D341Med (cell line): ENCODE data around the gene PRR16.
"Not testable (repeated sequence)": the region's sequence is repeated elsewhere in the genome, so short reads cannot be mapped to it uniquely, and the experiment has no call there.

Experiments
- DNase-seq: peaks from one replicate; pipeline ENCODE4 v3.0.0; 2012; ENCODE audit warnings: low spot score

The PRR16 gene

GRCh38 chr5:120655828-120656435 is 191.8 kb downstream of the PRR16 start:
- DNase-seq: peak; percentile 49

DNA sequence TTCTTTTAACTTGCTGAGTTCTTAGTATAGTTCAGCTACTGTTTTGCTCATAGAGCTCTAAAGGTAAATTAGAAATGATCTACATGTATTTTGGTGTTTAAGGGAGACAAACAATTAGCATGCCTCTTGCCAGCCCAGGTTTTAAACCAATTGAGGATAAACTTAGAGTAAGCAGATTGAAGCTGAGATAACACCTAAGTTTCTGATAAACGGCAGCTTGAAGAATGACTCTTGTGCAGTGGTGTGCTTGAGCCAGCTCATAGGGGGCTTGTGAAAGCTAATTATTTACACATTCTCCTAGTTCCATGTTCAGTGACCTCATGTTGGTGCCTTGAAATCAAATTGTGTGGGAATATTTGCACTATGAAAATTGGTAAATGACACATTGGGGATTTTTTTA is 193.0 kb downstream of the PRR16 start:
- DNase-seq: no peak

DNA sequence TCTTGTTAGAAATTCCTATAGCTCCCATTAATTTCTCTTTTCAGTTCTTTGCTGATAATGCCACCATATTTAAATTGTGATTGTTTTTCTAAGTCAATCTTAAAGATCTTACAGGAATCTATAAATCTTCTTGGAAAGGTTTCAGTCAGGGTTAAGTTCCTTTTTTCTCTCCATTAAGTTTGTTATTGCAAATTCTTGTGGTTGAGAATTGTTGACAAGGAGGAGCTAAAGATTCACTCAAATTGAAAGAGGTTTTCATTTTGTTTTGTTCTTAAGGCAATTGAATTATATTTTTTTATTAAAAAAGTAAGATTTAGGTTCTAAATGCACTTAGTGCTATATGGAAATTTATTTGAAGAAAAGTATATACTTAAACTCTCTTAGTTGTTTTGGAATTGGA is 213.4 kb downstream of the PRR16 start:
- no peak for DNase-seq

- no peak for DNase-seq
These were observed 214.2 kb downstream of the PRR16 start for GRCh38 chr5:120678279-120678678.

- no peak for DNase-seq
These were observed 218.8 kb downstream of the PRR16 start for GRCh38 chr5:120682851-120683250.

- DNase-seq: no peak
These were observed 219.5 kb downstream of the PRR16 start for GRCh38 chr5:120683580-120683979.

DNA sequence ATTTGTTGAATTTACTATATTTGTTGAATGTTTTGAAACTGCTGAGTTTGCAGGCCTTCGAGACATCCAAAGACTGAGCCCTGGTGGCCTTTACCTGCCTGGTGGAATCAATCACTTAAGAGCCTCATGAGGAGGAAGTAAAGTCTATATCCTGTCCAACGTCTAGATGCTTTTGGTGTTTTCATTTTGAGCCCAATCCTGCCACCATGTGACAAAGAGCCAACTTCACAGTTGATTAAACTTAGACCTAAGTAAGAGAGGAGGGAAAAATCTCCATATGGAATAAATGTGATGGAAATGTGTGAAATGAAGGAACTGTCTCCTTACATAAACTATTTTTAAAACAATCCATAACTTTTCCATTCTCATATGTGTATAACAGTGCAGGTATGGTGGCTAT is 220.1 kb downstream of the PRR16 start:
- DNase-seq: no peak

GRCh38 chr5:120684749-120685415 is 220.8 kb downstream of the PRR16 start:
- DNase-seq: peak; percentile 38

GRCh38 chr5:120690621-120691407 is 226.7 kb downstream of the PRR16 start:
- DNase-seq: no peak

DNA sequence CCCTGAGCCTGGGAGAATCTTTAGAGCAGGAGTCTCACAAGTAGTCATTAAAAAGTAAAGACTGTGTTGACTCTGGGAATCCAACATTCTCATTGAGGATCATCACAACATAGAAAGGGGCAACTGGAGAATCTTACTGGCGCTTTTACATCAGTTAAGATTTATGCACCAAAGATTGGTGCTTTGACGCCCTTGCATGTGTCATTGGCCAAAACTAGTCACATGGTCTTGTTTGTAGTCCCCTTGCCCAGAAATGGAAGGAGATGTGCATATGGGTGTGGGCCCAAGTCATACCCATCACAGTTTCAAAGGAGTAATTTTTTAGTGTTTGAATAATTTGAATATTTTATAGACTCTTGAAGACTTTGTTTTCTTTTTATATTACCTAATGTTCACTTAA is 228.2 kb downstream of the PRR16 start:
- no peak for DNase-seq

GRCh38 chr5:120695368-120695880 is 231.3 kb downstream of the PRR16 start:
- no peak for DNase-seq

GRCh38 chr5:120697147-120697546 is 233.0 kb downstream of the PRR16 start:
- no peak for DNase-seq

- not testable (repeated sequence) for DNase-seq
These were observed 233.7 kb downstream of the PRR16 start for GRCh38 chr5:120697670-120698327.

- not testable (repeated sequence) for DNase-seq
These were observed 236.6 kb downstream of the PRR16 start for GRCh38 chr5:120700653-120701052.

- DNase-seq: not testable (repeated sequence)
These were observed 238.9 kb downstream of the PRR16 start for GRCh38 chr5:120702817-120703538.

- no peak for DNase-seq
These were observed 240.0 kb downstream of the PRR16 start for GRCh38 chr5:120703918-120704587.

DNA sequence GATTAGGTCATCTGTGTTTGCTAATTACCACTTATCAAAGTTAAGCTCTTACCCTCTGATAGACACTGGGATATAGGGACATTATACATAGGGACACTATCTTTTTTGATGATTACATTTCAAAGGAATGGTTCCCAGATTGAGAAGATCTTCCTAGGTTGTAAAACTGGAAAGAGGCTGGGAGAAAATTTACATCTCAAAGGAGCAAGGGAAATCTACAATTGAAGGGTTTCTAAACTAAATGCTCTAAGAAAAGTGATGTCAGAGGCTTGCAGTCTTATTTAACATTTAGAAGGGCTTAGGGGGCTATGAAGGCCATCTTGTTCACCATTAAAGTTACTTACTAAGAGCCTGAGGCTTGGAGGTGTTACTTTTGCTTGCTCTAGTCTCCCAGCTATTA is 242.8 kb downstream of the PRR16 start:
- no peak for DNase-seq

DNA sequence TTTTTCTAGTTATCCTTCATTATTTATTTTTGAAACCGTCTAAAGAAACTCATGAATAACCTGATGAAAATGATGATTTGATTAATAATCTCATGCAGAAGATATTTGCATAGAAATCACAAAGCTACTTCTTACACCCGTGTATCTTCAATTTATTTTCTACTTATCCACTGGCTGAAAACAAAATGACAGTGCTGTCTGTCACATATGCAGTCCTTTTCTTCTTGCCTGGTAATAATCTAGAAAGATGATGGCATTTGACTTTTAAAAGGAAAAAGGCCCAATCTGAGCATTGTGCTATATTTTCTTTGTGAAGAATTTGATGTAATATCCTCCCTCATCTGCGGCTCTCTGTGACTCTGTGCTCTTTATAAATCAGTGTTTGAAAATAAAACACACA is 253.3 kb downstream of the PRR16 start:
- no peak for DNase-seq

DNA sequence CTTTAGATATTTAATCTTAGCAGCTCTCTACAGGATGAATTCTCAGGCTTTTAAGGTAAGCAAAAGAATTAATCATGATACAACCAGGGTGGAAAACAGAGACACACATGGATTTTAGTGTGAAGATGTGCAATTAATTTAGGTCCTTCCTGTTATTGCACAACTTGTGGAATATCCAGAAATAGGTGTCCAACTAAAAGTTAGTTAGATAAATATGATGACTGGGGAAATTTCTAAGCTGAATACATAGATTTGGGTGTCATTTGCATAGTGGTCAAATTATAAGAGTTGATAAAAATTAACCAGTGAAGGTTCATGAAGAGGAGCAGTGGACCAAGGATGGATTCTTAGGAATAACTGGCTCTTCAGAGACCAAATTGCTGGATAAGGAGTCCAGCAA is 266.1 kb downstream of the PRR16 start:
- DNase-seq: no peak

DNA sequence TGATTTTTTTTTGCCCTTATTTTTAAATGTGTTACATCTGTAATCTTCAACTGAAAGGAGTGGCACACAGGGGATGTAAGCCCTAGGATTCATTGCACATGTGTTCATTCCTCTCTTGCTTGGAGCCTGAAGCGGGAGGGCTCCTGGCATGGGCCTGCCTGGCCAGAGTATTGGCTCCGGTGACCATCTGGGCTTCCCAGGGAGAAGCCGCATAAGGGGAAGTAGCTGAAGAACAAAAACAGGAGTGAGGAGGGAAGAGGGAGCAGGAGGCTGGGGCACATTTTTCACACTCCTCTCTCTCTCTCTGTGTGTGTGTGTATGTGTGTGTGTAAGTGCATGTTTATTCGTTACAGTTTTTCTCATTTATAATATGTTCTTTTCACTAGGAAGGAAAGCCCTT is 269.9 kb downstream of the PRR16 start:
- DNase-seq: peak; percentile 14

DNA sequence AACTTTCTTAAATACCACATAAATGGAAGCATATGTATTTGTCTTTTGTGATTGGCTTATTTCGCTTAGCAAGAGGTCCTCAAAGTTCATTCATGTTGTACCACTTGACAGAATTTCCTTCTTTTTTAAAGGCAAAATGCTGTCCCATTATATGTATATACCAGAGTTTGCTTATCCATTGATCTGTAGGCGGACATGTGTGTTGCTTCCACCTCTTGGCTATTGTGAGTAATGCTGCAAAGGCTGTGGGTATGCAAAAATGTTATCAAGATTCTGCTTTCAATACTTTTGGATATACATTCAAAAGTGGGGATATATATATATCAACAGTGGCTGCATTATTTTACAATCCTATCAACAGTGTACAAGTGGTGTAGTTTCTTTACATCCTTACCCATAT is 271.0 kb downstream of the PRR16 start:
- no peak for DNase-seq
